ENCODE results near the gene DHX30. TPM values are rescaled to one million over a fixed set of nuclear protein-coding genes. Genes with fewer than 3 reads are reported as not detected.

Gene DHX30
- total RNA-seq, 1 donor from 2014 or later = 70.9 TPM

DNA sequence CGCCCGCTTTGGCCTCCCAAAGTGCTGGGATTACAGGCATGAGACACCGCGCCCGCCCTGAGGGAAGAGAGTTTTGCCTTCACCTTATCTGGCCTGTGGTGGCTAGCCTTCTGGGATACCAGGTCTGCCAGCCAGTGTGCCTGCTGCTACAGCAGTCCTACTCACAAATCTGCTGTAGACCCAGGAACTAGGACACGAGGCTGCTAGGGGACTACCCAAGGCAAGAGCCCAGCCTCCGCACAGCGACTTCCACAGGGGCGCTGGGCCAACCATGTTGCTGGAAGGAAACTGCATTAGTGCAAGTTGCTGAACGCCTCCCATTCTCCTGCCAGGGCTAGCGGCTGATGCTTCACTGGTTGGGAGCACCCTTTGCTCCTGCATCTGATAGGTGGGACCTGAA lies 53.7 kb downstream of the DHX30 start:
- Mint-ChIP-seq H3K27me3 (ENCODE audit: insufficient read depth, low read depth) (no peaks in the 10 kb centered on the region), H3K4me3 (no peak overlapping the region), H3K27ac (no peak overlapping the region), H3K4me1 (no peaks in the 10 kb centered on the region), H3K36me3 (peaks cover 24% of the 10 kb centered on the region), H3K9me3 (peaks cover 3% of the 10 kb centered on the region)
- TF ChIP-seq EZH2phosphoT487 (IDR thresholded peaks at IDR 0.05) (no peak), EZH2 (IDR thresholded peaks at IDR 0.05) (no peak)
- TF ChIP-seq, protein P1, sequence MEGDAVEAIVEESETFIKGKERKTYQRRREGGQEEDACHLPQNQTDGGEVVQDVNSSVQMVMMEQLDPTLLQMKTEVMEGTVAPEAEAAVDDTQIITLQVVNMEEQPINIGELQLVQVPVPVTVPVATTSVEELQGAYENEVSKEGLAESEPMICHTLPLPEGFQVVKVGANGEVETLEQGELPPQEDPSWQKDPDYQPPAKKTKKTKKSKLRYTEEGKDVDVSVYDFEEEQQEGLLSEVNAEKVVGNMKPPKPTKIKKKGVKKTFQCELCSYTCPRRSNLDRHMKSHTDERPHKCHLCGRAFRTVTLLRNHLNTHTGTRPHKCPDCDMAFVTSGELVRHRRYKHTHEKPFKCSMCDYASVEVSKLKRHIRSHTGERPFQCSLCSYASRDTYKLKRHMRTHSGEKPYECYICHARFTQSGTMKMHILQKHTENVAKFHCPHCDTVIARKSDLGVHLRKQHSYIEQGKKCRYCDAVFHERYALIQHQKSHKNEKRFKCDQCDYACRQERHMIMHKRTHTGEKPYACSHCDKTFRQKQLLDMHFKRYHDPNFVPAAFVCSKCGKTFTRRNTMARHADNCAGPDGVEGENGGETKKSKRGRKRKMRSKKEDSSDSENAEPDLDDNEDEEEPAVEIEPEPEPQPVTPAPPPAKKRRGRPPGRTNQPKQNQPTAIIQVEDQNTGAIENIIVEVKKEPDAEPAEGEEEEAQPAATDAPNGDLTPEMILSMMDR (IDR thresholded peaks at IDR 0.05) = no peak
- Histone ChIP-seq H3K79me2 (ENCODE audit: low read depth) (no peaks in the 10 kb centered on the region), H3K9me3 (ENCODE audit: low read depth) (no peaks in the 10 kb centered on the region), H3K27ac (no peak overlapping the region), H2AFZ (replicated peaks) (no peak overlapping the region), H3K4me1 (no peaks in the 10 kb centered on the region), H3F3A (ENCODE audit: low read depth) (peaks cover 4% of the 10 kb centered on the region), H3K4me3 (no peak overlapping the region), H3K4me2 (no peak overlapping the region), H3K27me3 (no peaks in the 10 kb centered on the region), H3K9ac (no peak overlapping the region), H4K20me1 (ENCODE audit: low read depth) (no peaks in the 10 kb centered on the region), H3K36me3 (no peaks in the 10 kb centered on the region)
- no peak for DNase-seq (ENCODE audit: low spot score)

DNA sequence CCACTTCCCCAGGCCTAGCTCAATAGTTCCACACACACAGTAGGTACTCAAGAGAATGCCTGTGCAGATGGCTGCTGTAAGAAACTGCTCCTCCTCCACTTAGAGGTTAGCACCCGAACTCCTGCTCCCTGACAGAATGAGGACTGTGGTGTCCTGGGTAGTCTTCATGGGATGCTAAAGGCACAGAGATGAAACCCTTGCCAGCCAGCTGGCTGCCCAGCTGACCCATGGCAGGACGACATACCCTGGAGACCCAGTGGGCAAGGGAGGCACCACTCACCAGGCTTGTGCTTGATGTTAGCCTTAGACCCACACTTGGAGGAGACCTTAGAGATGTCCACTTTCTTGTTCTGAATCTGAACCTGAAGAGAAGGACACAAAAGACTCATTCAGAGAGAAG lies 54.2 kb downstream of the DHX30 start:
- Histone ChIP-seq H3K4me1 (no peaks in the 10 kb centered on the region), H3K9me3 (ENCODE audit: low read depth) (no peaks in the 10 kb centered on the region), H3K79me2 (ENCODE audit: low read depth) (no peaks in the 10 kb centered on the region), H3K27me3 (no peaks in the 10 kb centered on the region), H2AFZ (replicated peaks) (no peak overlapping the region), H3K27ac (no peak overlapping the region), H4K20me1 (ENCODE audit: low read depth) (no peaks in the 10 kb centered on the region), H3K36me3 (no peaks in the 10 kb centered on the region), H3K9ac (no peak overlapping the region), H3F3A (ENCODE audit: low read depth) (no peaks in the 10 kb centered on the region), H3K4me2 (no peak overlapping the region), H3K4me3 (no peak overlapping the region)
- TF ChIP-seq, protein P1 (IDR thresholded peaks at IDR 0.05) = no peak
- TF ChIP-seq EZH2phosphoT487 (IDR thresholded peaks at IDR 0.05) (no peak), EZH2 (IDR thresholded peaks at IDR 0.05) (no peak)
- Mint-ChIP-seq H3K27ac (no peak overlapping the region), H3K27me3 (ENCODE audit: insufficient read depth, low read depth) (no peaks in the 10 kb centered on the region), H3K36me3 (peaks cover 24% of the 10 kb centered on the region), H3K9me3 (peaks cover 3% of the 10 kb centered on the region), H3K4me3 (no peak overlapping the region), H3K4me1 (no peaks in the 10 kb centered on the region)
- DNase-seq (ENCODE audit: low spot score) = no peak

DNA sequence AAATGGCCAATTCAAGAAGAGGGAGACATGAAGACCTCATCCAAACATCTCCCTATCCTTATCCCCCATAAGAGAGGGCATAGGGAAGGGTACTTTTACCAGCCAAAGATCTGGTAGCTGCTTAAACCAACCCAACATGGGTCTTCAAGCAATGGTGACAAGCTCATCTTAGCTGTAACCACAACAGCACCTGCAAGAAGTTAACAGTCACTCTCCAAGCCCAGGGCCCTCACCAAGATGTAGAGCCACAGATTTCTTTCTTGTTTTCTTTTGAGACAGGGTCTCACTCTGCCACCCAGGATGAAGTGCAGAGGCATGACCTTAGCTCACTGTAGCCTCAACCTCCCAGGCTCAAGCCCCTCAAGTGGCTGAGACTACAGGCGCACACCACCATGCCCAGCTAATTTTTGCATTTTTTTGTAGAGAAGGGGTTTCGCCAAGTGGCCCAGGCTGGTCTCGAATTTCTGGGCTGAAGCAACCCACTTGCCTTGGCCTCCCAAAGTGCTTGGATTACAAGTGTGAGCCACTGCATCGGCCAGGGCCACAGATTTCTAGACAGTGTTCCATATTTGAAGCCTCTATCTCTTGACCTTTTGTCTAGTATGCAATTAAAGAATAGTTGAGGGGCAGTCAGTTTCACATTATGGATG lies 57.1 kb downstream of the DHX30 start:
- no peak for TF ChIP-seq EZH2 (IDR thresholded peaks at IDR 0.05)
- TF ChIP-seq, protein P1 (IDR thresholded peaks at IDR 0.05) = no peak
- TF ChIP-seq EZH2phosphoT487 (IDR thresholded peaks at IDR 0.05) = no peak
- no peaks in the 10 kb centered on the region for H3K9me3 ChIP-seq (ENCODE audit: low read depth)
- peaks cover 3% of the 10 kb centered on the region for H3K4me1 Mint-ChIP-seq
- no peak overlapping the region for H3K4me3 Mint-ChIP-seq
- peaks cover 5% of the 10 kb centered on the region for H3F3A ChIP-seq (ENCODE audit: low read depth)
- no peaks in the 10 kb centered on the region for H3K27me3 Mint-ChIP-seq (ENCODE audit: insufficient read depth, low read depth)
- no peak overlapping the region for H3K4me2 ChIP-seq
- no peaks in the 10 kb centered on the region for H3K27me3 ChIP-seq
- no peak overlapping the region for H3K4me3 ChIP-seq
- H4K20me1 ChIP-seq (ENCODE audit: low read depth) = no peaks in the 10 kb centered on the region
- no peak overlapping the region for H2AFZ ChIP-seq (replicated peaks)
- no peaks in the 10 kb centered on the region for H3K36me3 ChIP-seq
- H3K9me3 Mint-ChIP-seq = no peaks in the 10 kb centered on the region
- no peak for DNase-seq (ENCODE audit: low spot score)
- peaks cover 18% of the 10 kb centered on the region for H3K36me3 Mint-ChIP-seq
- H3K79me2 ChIP-seq (ENCODE audit: low read depth) = no peaks in the 10 kb centered on the region
- H3K9ac ChIP-seq = no peak overlapping the region
- H3K4me1 ChIP-seq = peaks cover 6% of the 10 kb centered on the region
- no peak overlapping the region for H3K27ac ChIP-seq
- no peak overlapping the region for H3K27ac Mint-ChIP-seq

Measured in neural progenitor cell (in vitro differentiated cells).